HK-2 (cell line): Measurements from ENCODE around the gene TRIM3.

Source experiments
- DNase-seq: peaks from one replicate; pipeline ENCODE4 v3.0.0-alpha.2; 2018; ENCODE audit not compliant: unreplicated experiment

The TRIM3 gene

GRCh38 chr11:6437993-6438392 is 35.7 kb downstream of the TRIM3 start:
- DNase-seq, result no peak

GRCh38 chr11:6437423-6437822 is 36.3 kb downstream of the TRIM3 start:
- DNase-seq, result no peak

- no peak for DNase-seq
These were observed 39.6 kb downstream of the TRIM3 start for GRCh38 chr11:6433998-6434660.

- DNase-seq, result peak; percentile 61
These were observed 41.9 kb downstream of the TRIM3 start for GRCh38 chr11:6431861-6432260.

GRCh38 chr11:6427516-6427915 is 46.2 kb downstream of the TRIM3 start:
- no peak for DNase-seq

GRCh38 chr11:6420677-6421076 is 53.1 kb downstream of the TRIM3 start:
- DNase-seq, result no peak

GRCh38 chr11:6419009-6419631 is 54.6 kb downstream of the TRIM3 start, which contains the start of gene APBB1:
Gene APBB1, minus strand, starts transcription at chr11:6419094. Its CDS starts 7,747 bp downstream, at chr11:6411347.
- DNase-seq, result peak; percentile 7

- DNase-seq, result no peak
These were observed 55.2 kb downstream of the TRIM3 start for GRCh38 chr11:6418557-6419008.

- DNase-seq, result no peak
These were observed 55.7 kb downstream of the TRIM3 start for GRCh38 chr11:6417907-6418556.

GRCh38 chr11:6415797-6416196 is 57.9 kb downstream of the TRIM3 start:
- DNase-seq, result no peak

GRCh38 chr11:6414874-6415328 is 58.8 kb downstream of the TRIM3 start:
- no peak for DNase-seq

GRCh38 chr11:6413791-6414201 is 59.9 kb downstream of the TRIM3 start:
- DNase-seq, result no peak

- DNase-seq, result no peak
These were observed 62.1 kb downstream of the TRIM3 start for GRCh38 chr11:6411594-6412031.

- DNase-seq, result no peak
These were observed 62.9 kb downstream of the TRIM3 start for GRCh38 chr11:6410695-6411430.

GRCh38 chr11:6406370-6406769 is 67.4 kb downstream of the TRIM3 start:
- no peak for DNase-seq

GRCh38 chr11:6405846-6406245 is 67.9 kb downstream of the TRIM3 start:
- DNase-seq, result no peak

- DNase-seq, result no peak
These were observed 68.6 kb downstream of the TRIM3 start for GRCh38 chr11:6405052-6405667.

GRCh38 chr11:6404342-6405051 is 69.2 kb downstream of the TRIM3 start:
- DNase-seq, result no peak

- no peak for DNase-seq
These were observed 70.2 kb downstream of the TRIM3 start for GRCh38 chr11:6403539-6403938.

- no peak for DNase-seq
These were observed 71.2 kb downstream of the TRIM3 start for GRCh38 chr11:6402561-6402981.

GRCh38 chr11:6402061-6402470 is 71.7 kb downstream of the TRIM3 start:
- DNase-seq, result no peak
